ENCODE results near the gene AASDHPPT. TPM values are rescaled to one million over a fixed set of nuclear protein-coding genes. Genes with fewer than 3 reads are reported as not detected.

AASDHPPT gene
- total and polyA plus RNA-seq, 4 donors: 13.1 to 29.9 (median 21.6) TPM

GRCh38 chr11:106121570-106122320 lies 44.3 kb downstream of the AASDHPPT start:
- H3K9me3 ChIP-seq (ENCODE audit: control insufficient read depth in 4 of 4, low read length in 3 of 4): no peaks in the 10 kb centered on the region
- TF ChIP-seq RXRA (IDR thresholded peaks at IDR 0.05): no peak
- no peak for TF ChIP-seq RAD21 (IDR thresholded peaks at IDR 0.05)
- TF ChIP-seq TAF1 (conservative IDR thresholded peaks at IDR 0.05): no peak
- TF ChIP-seq REST (IDR thresholded peaks at IDR 0.05): no peak
- TF ChIP-seq NR2F2 (IDR thresholded peaks at IDR 0.05): no peak
- no peak for TF ChIP-seq FOXA1 (IDR thresholded peaks at IDR 0.05)
- TF ChIP-seq ATF3 (IDR thresholded peaks at IDR 0.05): no peak
- no peak for TF ChIP-seq HNF4A (conservative IDR thresholded peaks at IDR 0.05)
- TF ChIP-seq CTCF (IDR thresholded peaks at IDR 0.05; ENCODE audit: low read depth, low read length, missing input control): no peak
- no peak for TF ChIP-seq MAX (IDR thresholded peaks at IDR 0.05)
- TF ChIP-seq FOXA2 (IDR thresholded peaks at IDR 0.05): no peak
- WGBS: 48% methylated on average over 6 of the region's 6 CpGs

GRCh38 chr11:106127604-106128003 lies 50.1 kb downstream of the AASDHPPT start:
- H3K4me3 ChIP-seq (ENCODE audit: low read depth in 1 of 3, low read length in 3 of 3): no peak overlapping the region
- no peak for DNase-seq (ENCODE audit: low spot score)
- H3K4me1 ChIP-seq (ENCODE audit: control insufficient read depth in 4 of 4, insufficient read depth in 4 of 4, low read length in 3 of 4): no peaks in the 10 kb centered on the region
- no peak overlapping the region for H3K9ac ChIP-seq (ENCODE audit: low read depth in 1 of 2, low read length in 2 of 2)
- TF ChIP-seq HNF4A (conservative IDR thresholded peaks at IDR 0.05): no peak
- TF ChIP-seq FOXA1 (IDR thresholded peaks at IDR 0.05): no peak
- no peak for TF ChIP-seq ATF3 (IDR thresholded peaks at IDR 0.05)
- no peak for TF ChIP-seq NR2F2 (IDR thresholded peaks at IDR 0.05)
- TF ChIP-seq RAD21 (IDR thresholded peaks at IDR 0.05): no peak
- TF ChIP-seq MAX (IDR thresholded peaks at IDR 0.05): no peak
- no peak for TF ChIP-seq SP1 (IDR thresholded peaks at IDR 0.05)
- TF ChIP-seq RXRA (IDR thresholded peaks at IDR 0.05): no peak
- no peak for TF ChIP-seq JUND (IDR thresholded peaks at IDR 0.05)
- no peak for TF ChIP-seq EGR1 (IDR thresholded peaks at IDR 0.05; ENCODE audit: low read depth in 2 of 2)
- no peak for TF ChIP-seq GABPA (IDR thresholded peaks at IDR 0.05 in 1 of 2, conservative IDR thresholded peaks at IDR 0.05 in 1 of 2)
- no peak for TF ChIP-seq FOXA2 (IDR thresholded peaks at IDR 0.05)
- TF ChIP-seq HNF4G (IDR thresholded peaks at IDR 0.05): no peak
- TF ChIP-seq YY1 (IDR thresholded peaks at IDR 0.05): no peak
- no peak for TF ChIP-seq ZBTB33 (IDR thresholded peaks at IDR 0.05)
- no peak for TF ChIP-seq CTCF (IDR thresholded peaks at IDR 0.05; ENCODE audit: low read depth, low read length, missing input control)
- no peak for TF ChIP-seq TAF1 (conservative IDR thresholded peaks at IDR 0.05)
- 41% methylated on average over 3 of the region's 3 CpGs for WGBS
- H3K36me3 ChIP-seq (ENCODE audit: control insufficient read depth in 4 of 4, insufficient read depth in 3 of 4, low read depth in 1 of 4, low read length in 3 of 4): no peaks in the 10 kb centered on the region
- H3K9me3 ChIP-seq (ENCODE audit: control insufficient read depth in 4 of 4, low read length in 3 of 4): no peaks in the 10 kb centered on the region
- H3K27me3 ChIP-seq (ENCODE audit: control insufficient read depth in 4 of 4, insufficient read depth in 4 of 4, low read length in 3 of 4): peaks cover 0 to 4% (median 2%) of the 10 kb centered on the region in 4 donors
- no peak overlapping the region for H3K27ac ChIP-seq (ENCODE audit: low read depth in 1 of 2, low read length in 2 of 2)

More at GRCh38 chr11:106121570-106122320, 44.3 kb downstream of the AASDHPPT start:
- DNase-seq (ENCODE audit: low spot score): no peak
- Histone ChIP-seq H3K27ac (ENCODE audit: low read depth in 1 of 2, low read length in 2 of 2) (no peak overlapping the region), H3K4me3 (ENCODE audit: low read depth in 1 of 3, low read length in 3 of 3) (no peak overlapping the region), H3K4me1 (ENCODE audit: control insufficient read depth in 4 of 4, insufficient read depth in 4 of 4, low read length in 3 of 4) (no peaks in the 10 kb centered on the region), H3K36me3 (ENCODE audit: control insufficient read depth in 4 of 4, insufficient read depth in 3 of 4, low read depth in 1 of 4, low read length in 3 of 4) (no peaks in the 10 kb centered on the region), H3K27me3 (ENCODE audit: control insufficient read depth in 4 of 4, insufficient read depth in 4 of 4, low read length in 3 of 4) (peaks cover 0 to 3% (median 0%) of the 10 kb centered on the region in 4 donors), H3K9ac (ENCODE audit: low read depth in 1 of 2, low read length in 2 of 2) (no peak overlapping the region)
